GM12865 (cell line): ENCODE measurements around the gene RTP3.

Experiments used
- DNase-seq: peaks from one replicate; pipeline ENCODE4 v3.0.0; 2010; ENCODE audit warnings: low read depth
- H3K4me3 ChIP-seq: 2 replicates; pipeline ENCODE4 v1.5.1; 2011; ENCODE audit warnings: mild to moderate bottlenecking, low read depth, low read length, control low read depth
- TF ChIP-seq, protein P1 (sequence below): IDR thresholded peaks from 2 replicates; pipeline ENCODE4 v1.5.1; 2011; ENCODE audit warnings: low read length, control low read depth, low read depth, inconsistent platforms; ENCODE audit not compliant: insufficient read depth; ENCODE audit errors: missing control alignments

The RTP3 gene

DNA sequence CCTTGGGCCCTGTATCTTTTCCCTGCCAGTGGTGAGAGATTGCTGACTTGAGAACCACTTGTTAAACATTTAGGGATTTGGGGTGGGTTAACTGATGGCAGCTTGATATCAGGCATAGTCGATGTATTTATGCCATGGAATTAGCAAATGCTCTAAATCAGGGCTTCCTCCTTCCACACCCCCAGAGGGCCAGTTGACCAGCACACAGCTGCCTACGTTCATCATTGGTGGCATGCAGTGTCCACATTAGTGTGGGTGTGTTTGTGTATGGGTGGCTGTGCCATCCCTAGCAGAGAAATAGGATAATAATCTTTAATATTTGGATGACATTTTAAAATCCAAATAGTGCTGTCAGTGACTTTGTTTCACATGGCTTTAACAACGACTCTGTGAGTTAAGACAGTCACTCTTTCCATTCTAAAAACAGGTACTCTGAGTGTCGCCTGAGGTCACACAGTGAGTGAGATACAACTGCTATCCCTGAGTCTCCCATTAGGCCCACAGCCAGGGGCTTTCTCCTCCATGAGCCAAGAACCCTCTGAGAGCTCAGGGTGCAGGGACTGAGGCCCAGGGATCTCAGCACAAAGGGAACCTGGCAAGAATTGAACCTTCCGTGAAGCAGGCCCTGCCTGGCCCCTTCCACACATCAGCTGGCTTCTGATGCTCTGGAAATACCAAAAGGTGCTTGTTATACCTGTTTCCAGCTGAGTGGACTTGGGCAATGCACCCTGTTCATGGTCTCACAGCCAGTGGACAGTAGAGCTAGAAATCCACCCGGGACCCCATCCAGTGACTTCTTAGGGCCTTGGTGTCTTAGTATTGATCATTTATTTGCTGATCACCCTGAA, 28.8 kb upstream of the RTP3 start:
- DNase-seq: no peak
- TF ChIP-seq, protein P1, sequence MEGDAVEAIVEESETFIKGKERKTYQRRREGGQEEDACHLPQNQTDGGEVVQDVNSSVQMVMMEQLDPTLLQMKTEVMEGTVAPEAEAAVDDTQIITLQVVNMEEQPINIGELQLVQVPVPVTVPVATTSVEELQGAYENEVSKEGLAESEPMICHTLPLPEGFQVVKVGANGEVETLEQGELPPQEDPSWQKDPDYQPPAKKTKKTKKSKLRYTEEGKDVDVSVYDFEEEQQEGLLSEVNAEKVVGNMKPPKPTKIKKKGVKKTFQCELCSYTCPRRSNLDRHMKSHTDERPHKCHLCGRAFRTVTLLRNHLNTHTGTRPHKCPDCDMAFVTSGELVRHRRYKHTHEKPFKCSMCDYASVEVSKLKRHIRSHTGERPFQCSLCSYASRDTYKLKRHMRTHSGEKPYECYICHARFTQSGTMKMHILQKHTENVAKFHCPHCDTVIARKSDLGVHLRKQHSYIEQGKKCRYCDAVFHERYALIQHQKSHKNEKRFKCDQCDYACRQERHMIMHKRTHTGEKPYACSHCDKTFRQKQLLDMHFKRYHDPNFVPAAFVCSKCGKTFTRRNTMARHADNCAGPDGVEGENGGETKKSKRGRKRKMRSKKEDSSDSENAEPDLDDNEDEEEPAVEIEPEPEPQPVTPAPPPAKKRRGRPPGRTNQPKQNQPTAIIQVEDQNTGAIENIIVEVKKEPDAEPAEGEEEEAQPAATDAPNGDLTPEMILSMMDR: no peak
- H3K4me3 ChIP-seq: no peak overlapping the region

DNA sequence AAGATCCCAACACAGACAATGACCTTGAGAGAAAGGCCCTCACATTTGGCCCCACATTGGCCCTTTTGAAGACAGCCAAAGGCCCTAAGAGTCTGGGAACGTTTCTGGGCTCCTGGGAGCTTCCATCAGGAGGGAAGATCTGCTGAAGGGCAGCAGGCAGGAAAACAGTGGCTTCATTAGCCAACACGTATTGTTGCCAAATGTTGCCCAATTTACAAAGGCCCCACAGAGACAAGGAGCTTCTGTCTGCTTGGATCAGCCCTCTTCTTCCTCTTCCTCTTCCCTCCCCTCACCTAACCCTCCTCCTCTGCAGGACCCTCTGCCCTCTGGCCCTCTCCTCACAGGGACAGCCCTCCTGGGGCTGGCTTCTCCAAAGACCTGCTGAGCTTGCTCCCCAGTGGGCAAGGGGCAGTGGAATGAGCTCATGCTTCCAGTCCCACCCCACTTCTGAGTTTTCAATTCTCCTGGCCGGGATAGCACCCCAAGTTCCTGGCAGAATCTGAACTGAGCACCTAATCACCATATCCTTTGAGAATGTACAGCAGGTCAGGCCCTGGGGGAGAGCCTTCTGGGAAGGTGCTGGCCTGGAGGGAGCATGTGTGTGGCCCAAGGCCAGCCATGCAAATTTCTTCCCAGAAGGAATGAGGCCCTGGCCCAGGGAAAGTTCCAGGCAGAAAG, 28.0 kb upstream of the RTP3 start:
- TF ChIP-seq, protein P1: no peak
- no peak overlapping the region for H3K4me3 ChIP-seq
- DNase-seq: no peak

DNA sequence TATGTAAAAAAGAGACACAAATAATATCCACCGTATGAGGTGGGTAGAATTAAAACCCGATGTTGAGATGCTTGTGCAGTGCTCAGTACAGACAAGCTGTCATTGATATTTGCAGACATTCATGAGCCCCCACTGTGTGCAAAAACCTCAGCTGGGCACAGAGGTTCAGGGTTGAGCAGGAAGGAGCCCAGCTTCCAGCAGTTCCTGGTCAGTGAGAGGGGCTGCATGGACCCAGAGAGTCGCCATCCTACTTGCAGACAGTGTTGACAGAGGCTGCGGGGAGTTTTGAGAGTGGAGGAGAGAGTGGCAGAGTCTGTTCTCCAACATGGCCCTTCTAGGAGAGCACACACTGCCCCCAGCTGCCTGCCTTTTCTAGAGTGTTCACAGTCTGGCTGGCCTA, 26.9 kb upstream of the RTP3 start:
- no peak for DNase-seq
- H3K4me3 ChIP-seq: no peak overlapping the region
- TF ChIP-seq, protein P1: no peak

DNA sequence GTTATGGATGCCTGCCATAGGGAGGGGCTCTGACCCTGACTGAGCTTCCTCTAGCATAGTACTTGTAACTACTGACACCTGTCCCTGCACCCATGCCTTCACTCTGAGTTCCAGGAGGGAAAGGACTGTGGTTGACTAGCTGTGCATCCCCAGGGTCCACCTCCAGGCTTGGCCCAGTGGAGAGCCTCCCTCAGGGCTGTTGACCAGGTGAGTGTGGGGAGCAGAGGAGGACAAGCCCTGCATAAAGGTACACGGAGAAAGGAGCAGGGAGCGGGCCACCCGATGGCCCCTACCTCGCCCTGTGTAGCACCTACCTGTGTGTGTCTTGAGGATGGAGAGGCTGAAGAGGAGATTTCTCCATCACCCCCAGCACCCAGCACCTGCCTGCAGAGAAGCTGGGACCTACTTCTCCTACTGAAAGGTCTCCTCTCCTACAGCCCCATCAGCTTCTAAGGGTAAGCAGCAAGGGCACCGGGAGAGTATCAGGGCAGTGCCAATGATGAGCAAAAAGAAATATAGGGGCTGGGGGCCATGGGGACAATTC, 26.3 kb upstream of the RTP3 start:
- no peak for DNase-seq
- TF ChIP-seq, protein P1: no peak
- no peak overlapping the region for H3K4me3 ChIP-seq

DNA sequence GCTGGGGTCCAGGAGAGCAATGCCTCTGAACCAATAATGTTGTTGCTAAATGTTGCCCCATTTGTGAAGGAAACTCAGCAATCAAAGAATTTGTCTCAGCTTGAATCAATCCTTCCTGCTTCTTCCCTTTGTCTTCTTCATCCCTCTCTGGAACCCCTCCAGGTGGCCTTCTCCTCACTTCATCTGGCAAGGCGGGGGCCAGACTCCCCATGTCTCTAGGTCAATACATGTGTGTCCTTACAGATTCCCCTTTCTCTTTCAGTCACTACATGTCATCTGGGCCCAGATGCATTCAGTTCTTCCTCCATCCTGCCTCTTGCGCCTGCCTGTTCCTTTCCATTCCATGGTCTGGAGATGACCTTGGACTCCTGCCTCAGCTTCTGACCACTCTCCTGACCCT, 25.0 kb upstream of the RTP3 start:
- DNase-seq: no peak
- H3K4me3 ChIP-seq: no peak overlapping the region
- TF ChIP-seq, protein P1: no peak

DNA sequence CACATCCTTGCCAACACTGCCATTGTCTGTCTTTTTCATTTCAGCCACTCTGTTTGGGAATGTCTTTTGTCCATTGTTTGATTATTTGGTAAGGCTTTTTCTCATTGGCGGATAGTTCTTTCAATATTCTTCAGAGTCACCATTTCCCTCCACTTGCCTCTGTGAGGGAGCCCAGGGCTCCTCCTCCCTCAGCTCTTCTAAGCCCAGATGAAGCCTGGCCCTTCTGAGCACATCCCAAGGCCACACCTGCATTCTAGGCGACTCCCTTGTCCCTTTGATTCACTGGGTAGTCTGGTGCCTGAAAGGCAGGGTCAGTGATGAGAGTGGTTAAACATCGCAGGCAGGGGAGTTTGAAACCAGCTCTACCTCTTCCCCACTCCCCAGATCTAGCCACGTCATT, 20.6 kb upstream of the RTP3 start:
- DNase-seq: no peak
- H3K4me3 ChIP-seq: no peak overlapping the region
- TF ChIP-seq, protein P1: no peak
